Gastrocnemius medialis (tissue), 4 donors: ENCODE results near the gene POLN. TPM values are rescaled to one million over a fixed set of nuclear protein-coding genes. Genes with fewer than 3 reads are reported as not detected.

ENCODE experiments used
- ATAC-seq, 2 donors: fragments of 150-250 bp; one replicate each; pipeline ENCODE4 v1.9.1; 2016
- DNase-seq, 2 donors: peaks; one replicate each; pipeline ENCODE4 v3.0.0-alpha.2; 2019
- H3K27ac ChIP-seq, 4 donors: fragments of 200-600 bp; sonication (generic); 1 replicate in 1 of 4; 2 replicates in 3 of 4; pipeline ENCODE4 v1.5.1; 2016 to 2018; ENCODE audit warnings: mild to moderate bottlenecking in 2 of 4, moderate library complexity in 1 of 4
- H3K27me3 ChIP-seq, 3 donors: fragments of 200-600 bp; sonication (generic) in 2 of 3; 1 replicate in 1 of 3; 2 replicates in 2 of 3; pipeline versions ENCODE4 v1.5.1 to v1.6.0; 2016 to 2019; ENCODE audit warnings: mild to moderate bottlenecking in 1 of 3, moderate library complexity in 1 of 3
- H3K36me3 ChIP-seq, 2 donors: fragments of 200-600 bp; sonication (generic) in 1 of 2; one replicate each; pipeline ENCODE4 v1.5.1; 2017 to 2018
- H3K4me1 ChIP-seq, 2 donors: fragments of 200-600 bp; sonication (generic) in 1 of 2; one replicate each; pipeline ENCODE4 v1.5.1; 2016 to 2017; ENCODE audit warnings: mild to moderate bottlenecking in 2 of 2
- H3K4me3 ChIP-seq, 4 donors: fragments of 200-600 bp; sonication (generic) in 3 of 4; 1 replicate in 1 of 4; 2 replicates in 3 of 4; pipeline ENCODE4 v1.5.1; 2016 to 2019; ENCODE audit warnings: mild to moderate bottlenecking in 2 of 4
- H3K9me3 ChIP-seq, 3 donors: fragments of 200-600 bp; sonication (generic) in 2 of 3; 1 replicate in 1 of 3; 2 replicates in 2 of 3; pipeline ENCODE4 v1.5.1; 2016 to 2019
- CTCF ChIP-seq, 5 experiments: fragments of 450-650 bp in 3 of 5; fragments of 200-600 bp in 2 of 5; sonication (generic) in 2 of 5; IDR thresholded peaks in 4 of 5; conservative IDR thresholded peaks in 1 of 5; 1 replicate in 4 of 5; 2 replicates in 1 of 5; pipeline ENCODE4 v1.5.1; 2016 to 2019; ENCODE audit warnings: antibody characterized with exemption in 5 of 5, mild to moderate bottlenecking in 3 of 5, moderate library complexity in 3 of 5
- POLR2A ChIP-seq, 2 donors: fragments of 450-650 bp; IDR thresholded peaks; one replicate each; pipeline ENCODE4 v1.6.1; 2017; ENCODE audit warnings: antibody characterized with exemption in 2 of 2, mild to moderate bottlenecking in 2 of 2, moderate library complexity in 2 of 2
- in situ Hi-C, 4 donors: fragments of 200-750 bp; cut with MboI; loops; one replicate each; pipeline versions ENCODE4 v1.15.0 to v1.8.0; 2017; ENCODE audit warnings: low sequenced_read_pairs in 4 of 4
- intact Hi-C: fragments of 100-400 bp; cut with DNase I; formaldehyde crosslinking; loops from one replicate; pipeline ENCODE4 v1.15.1; 2023; ENCODE audit warnings: low total_unique reads
- total RNA-seq, 4 donors: library from RNA; depleted of rRNA; stranded (reverse); fragments of >200 nt; gene quantifications; one replicate each; pipeline versions ENCODE4 v1.1.0 to v1.2.3, GENCODE V29; 2016

The POLN gene
- total RNA-seq, 4 donors from 2014 or later: 0.71 to 2.0 (median 0.86) TPM; not detected in 1

- Histone ChIP-seq H3K36me3 (peaks cover 0 to 51% of the 10 kb centered on the region in 2 donors), H3K27ac (peak overlapping the region in 2 of 4 donors; percentile 7 to 39), H3K27me3 (no peaks in the 10 kb centered on the region), H3K9me3 (no peaks in the 10 kb centered on the region), H3K4me1 (peaks cover 23 to 53% of the 10 kb centered on the region in 2 donors), H3K4me3 (no peak overlapping the region)
- TF ChIP-seq CTCF (IDR thresholded peaks at IDR 0.05 in 4 of 5, conservative IDR thresholded peaks at IDR 0.05 in 1 of 5): no peak
- no peak for TF ChIP-seq POLR2A (IDR thresholded peaks at IDR 0.05)
- ATAC-seq: no peak
- DNase-seq: no peak
- in situ Hi-C loops: no loop called here
- intact Hi-C loops: no loop called here
These were observed 10.7 kb upstream of the POLN start for GRCh38 chr4:2252530-2253091.

- no peaks in the 10 kb centered on the region for H3K27me3 ChIP-seq
- no peak for ATAC-seq
- H3K4me1 ChIP-seq: peaks cover 20 to 46% of the 10 kb centered on the region in 2 donors
- peaks cover 0 to 51% of the 10 kb centered on the region in 2 donors for H3K36me3 ChIP-seq
- intact Hi-C loops (no loop called here), in situ Hi-C loops (no loop called here)
- no peaks in the 10 kb centered on the region for H3K9me3 ChIP-seq
- TF ChIP-seq POLR2A (IDR thresholded peaks at IDR 0.05) (no peak), CTCF (IDR thresholded peaks at IDR 0.05 in 4 of 5, conservative IDR thresholded peaks at IDR 0.05 in 1 of 5) (no peak)
- H3K4me3 ChIP-seq: no peak overlapping the region
- no peak for DNase-seq
- H3K27ac ChIP-seq: peak overlapping the region in 1 of 4 donors; percentile 31
These were observed 10.0 kb upstream of the POLN start for GRCh38 chr4:2251795-2252529.

- Histone ChIP-seq H3K27me3 (no peaks in the 10 kb centered on the region), H3K27ac (peak overlapping the region in 1 of 4 donors; percentile 31), H3K36me3 (peaks cover 0 to 51% of the 10 kb centered on the region in 2 donors), H3K4me3 (no peak overlapping the region), H3K9me3 (no peaks in the 10 kb centered on the region), H3K4me1 (peaks cover 12 to 39% of the 10 kb centered on the region in 2 donors)
- intact Hi-C loops: no loop called here
- in situ Hi-C loops: no loop called here
- DNase-seq: peak in 1 of 2 donors; percentile 2
- no peak for ATAC-seq
- TF ChIP-seq CTCF (IDR thresholded peaks at IDR 0.05 in 4 of 5, conservative IDR thresholded peaks at IDR 0.05 in 1 of 5) (no peak), POLR2A (IDR thresholded peaks at IDR 0.05) (no peak)
These were observed 9.3 kb upstream of the POLN start for GRCh38 chr4:2251073-2251794.

DNA sequence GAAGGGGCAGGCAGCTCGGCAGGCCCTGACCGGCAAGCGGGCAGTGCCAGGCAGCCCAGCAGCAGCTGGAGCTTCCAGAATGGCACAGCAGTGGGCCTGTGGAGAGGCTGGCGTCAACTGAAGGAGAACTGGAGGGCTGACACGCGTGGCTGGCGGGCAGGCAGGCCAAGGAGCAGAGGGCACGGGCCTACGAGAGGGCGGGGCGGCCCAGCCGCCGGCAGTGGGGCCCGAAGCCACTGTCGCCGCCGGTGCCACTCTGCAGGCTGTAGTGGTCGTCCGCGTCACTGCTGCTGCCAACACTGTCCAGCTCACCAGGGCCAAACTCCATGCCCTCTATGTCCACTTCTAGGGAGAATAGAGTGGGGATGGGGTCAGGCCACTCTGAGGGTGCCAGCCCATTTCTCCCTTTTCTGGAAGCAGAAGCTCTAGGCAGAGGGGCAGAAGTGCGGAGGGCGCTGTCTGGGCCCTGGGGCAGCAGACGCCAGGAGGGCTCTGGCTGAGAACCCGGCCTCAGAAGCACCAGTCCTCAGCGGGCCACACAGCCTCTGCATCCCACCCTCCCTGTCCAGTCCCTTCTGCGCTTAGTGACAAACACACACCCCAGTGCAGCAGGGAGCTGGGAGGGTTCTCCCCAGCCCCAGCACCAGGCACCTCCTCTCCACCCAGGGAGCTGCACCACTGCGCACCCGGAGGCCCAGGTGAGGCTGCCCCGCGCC is 8.6 kb upstream of the POLN start:
- Histone ChIP-seq H3K27me3 (no peaks in the 10 kb centered on the region), H3K27ac (no peak overlapping the region), H3K4me3 (no peak overlapping the region), H3K4me1 (peaks cover 5 to 32% of the 10 kb centered on the region in 2 donors), H3K36me3 (peaks cover 0 to 51% of the 10 kb centered on the region in 2 donors), H3K9me3 (no peaks in the 10 kb centered on the region)
- TF ChIP-seq POLR2A (IDR thresholded peaks at IDR 0.05) (no peak), CTCF (IDR thresholded peaks at IDR 0.05 in 4 of 5, conservative IDR thresholded peaks at IDR 0.05 in 1 of 5) (no peak)
- DNase-seq (no peak), ATAC-seq (no peak)
- in situ Hi-C loops: no loop called here
- intact Hi-C loops: no loop called here
